Spinal cord (tissue), 10 donors: ENCODE measurements around the gene HSF5. TPM values are rescaled to one million over a fixed set of nuclear protein-coding genes. Genes with fewer than 3 reads are reported as not detected.

Source experiments
- DNase-seq, 6 donors: peaks; one replicate each; pipeline versions ENCODE4 v3.0.0 to v3.0.0-alpha.2; 2013 to 2015; ENCODE audit warnings: low spot score in 6 of 6, low read depth in 4 of 6
- H3K27ac ChIP-seq: one replicate; pipeline ENCODE4 v1.5.1; 2013; ENCODE audit warnings: low read depth, low read length, control low read depth
- H3K27me3 ChIP-seq: one replicate; pipeline ENCODE4 v1.6.1; 2013; ENCODE audit warnings: low read length; ENCODE audit not compliant: control insufficient read depth, insufficient read depth
- H3K36me3 ChIP-seq: one replicate; pipeline ENCODE4 v1.6.1; 2013; ENCODE audit warnings: low read length; ENCODE audit not compliant: control insufficient read depth, insufficient read depth
- H3K4me1 ChIP-seq: one replicate; pipeline ENCODE4 v1.6.1; 2013; ENCODE audit warnings: low read length; ENCODE audit not compliant: control insufficient read depth, insufficient read depth
- H3K4me3 ChIP-seq: one replicate; pipeline ENCODE4 v1.5.1; 2013; ENCODE audit warnings: low read depth, low read length, control low read depth
- H3K9me3 ChIP-seq: one replicate; pipeline ENCODE4 v1.6.1; 2013; ENCODE audit warnings: low read length; ENCODE audit not compliant: control insufficient read depth, insufficient read depth
- WGBS: methylation state at CpG from one replicate; pipeline ENCODE4 v1.1.5; 2013; ENCODE audit warnings: missing lambda C conversion rate; ENCODE audit not compliant: insufficient coverage; 5-methylcytosine and 5-hydroxymethylcytosine counted together
- polyA plus RNA-seq, 2 donors: library from polyadenylated mRNA; unstranded; fragments of 120-200 nt; gene quantifications; one replicate each; pipeline ENCODE4 v1.2.1, GENCODE V29; 2013; ENCODE audit not compliant: insufficient read length in 2 of 2
- total RNA-seq, 2 donors: library from RNA; depleted of rRNA in 1 of 2; stranded (reverse); fragments of 120-200 nt in 1 of 2; fragments of >200 nt in 1 of 2; gene quantifications; one replicate each; pipeline versions ENCODE4 v1.2.3 to v1.2.4, GENCODE V29; 2013 to 2014
- donor health status: healthy.

HSF5 gene
- total and polyA plus RNA-seq, 4 donors = 0.10 to 0.50 (median 0.24) TPM

DNA sequence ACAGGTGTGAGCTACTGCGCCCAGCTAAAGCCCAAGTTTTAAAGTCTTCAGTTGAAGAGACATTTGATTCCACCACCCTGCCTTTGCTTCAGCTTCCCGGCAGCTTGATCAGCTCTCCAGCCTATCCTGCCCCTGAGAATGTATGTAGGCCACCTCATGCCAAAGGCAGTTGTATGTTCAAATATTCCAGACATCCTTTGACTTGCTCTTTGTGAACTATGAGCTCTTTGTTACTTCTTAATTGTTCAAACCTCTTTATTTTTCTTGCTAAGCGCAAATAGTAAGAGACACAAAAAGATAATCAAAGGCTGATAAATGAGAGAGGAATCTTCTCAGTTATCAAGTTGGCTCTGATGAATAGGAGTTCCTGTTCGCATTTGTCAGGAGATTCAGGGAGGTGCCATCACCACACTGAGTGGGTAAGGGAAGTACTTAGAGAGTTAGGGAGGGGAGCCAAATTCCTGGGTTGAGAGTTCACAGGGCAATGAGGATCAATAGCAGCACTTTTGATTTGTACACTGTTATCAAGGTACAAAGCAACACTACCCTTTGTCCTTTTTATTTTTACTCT, 104.2 kb downstream of the HSF5 start:
- Histone ChIP-seq H3K9me3 (no peaks in the 10 kb centered on the region), H3K27ac (no peak overlapping the region), H3K27me3 (no peaks in the 10 kb centered on the region), H3K4me3 (no peak overlapping the region), H3K36me3 (no peaks in the 10 kb centered on the region), H3K4me1 (no peaks in the 10 kb centered on the region)
- 61% methylated on average over 2 of the region's 4 CpGs for WGBS
- DNase-seq = no peak

GRCh38 chr17:58382872-58383242, 105.4 kb downstream of the HSF5 start:
- WGBS = no CpG with 5 or more reads among the region's 1 CpG
- Histone ChIP-seq H3K4me1 (no peaks in the 10 kb centered on the region), H3K4me3 (no peak overlapping the region), H3K9me3 (no peaks in the 10 kb centered on the region), H3K27ac (no peak overlapping the region), H3K27me3 (no peaks in the 10 kb centered on the region), H3K36me3 (no peaks in the 10 kb centered on the region)
- DNase-seq = no peak

- no peak for DNase-seq
- no peaks in the 10 kb centered on the region for H3K27me3 ChIP-seq
- WGBS = 62% methylated on average over 4 of the region's 4 CpGs
- no peaks in the 10 kb centered on the region for H3K9me3 ChIP-seq
- H3K36me3 ChIP-seq = no peaks in the 10 kb centered on the region
- no peak overlapping the region for H3K4me3 ChIP-seq
- peak overlapping the region; percentile 15 for H3K27ac ChIP-seq
- no peaks in the 10 kb centered on the region for H3K4me1 ChIP-seq
Measured at GRCh38 chr17:58382108-58382871, 105.9 kb downstream of the HSF5 start.

- DNase-seq = peak in 2 of 6 donors; percentile 5 to 70
- 37% methylated on average over 2 of the region's 3 CpGs for WGBS
- H3K4me1 ChIP-seq = no peaks in the 10 kb centered on the region
- H3K27me3 ChIP-seq = no peaks in the 10 kb centered on the region
- no peaks in the 10 kb centered on the region for H3K36me3 ChIP-seq
- H3K9me3 ChIP-seq = no peaks in the 10 kb centered on the region
- peak overlapping the region; percentile 15 for H3K27ac ChIP-seq
- H3K4me3 ChIP-seq = no peak overlapping the region
Measured at GRCh38 chr17:58381124-58382035, 106.8 kb downstream of the HSF5 start.

DNA sequence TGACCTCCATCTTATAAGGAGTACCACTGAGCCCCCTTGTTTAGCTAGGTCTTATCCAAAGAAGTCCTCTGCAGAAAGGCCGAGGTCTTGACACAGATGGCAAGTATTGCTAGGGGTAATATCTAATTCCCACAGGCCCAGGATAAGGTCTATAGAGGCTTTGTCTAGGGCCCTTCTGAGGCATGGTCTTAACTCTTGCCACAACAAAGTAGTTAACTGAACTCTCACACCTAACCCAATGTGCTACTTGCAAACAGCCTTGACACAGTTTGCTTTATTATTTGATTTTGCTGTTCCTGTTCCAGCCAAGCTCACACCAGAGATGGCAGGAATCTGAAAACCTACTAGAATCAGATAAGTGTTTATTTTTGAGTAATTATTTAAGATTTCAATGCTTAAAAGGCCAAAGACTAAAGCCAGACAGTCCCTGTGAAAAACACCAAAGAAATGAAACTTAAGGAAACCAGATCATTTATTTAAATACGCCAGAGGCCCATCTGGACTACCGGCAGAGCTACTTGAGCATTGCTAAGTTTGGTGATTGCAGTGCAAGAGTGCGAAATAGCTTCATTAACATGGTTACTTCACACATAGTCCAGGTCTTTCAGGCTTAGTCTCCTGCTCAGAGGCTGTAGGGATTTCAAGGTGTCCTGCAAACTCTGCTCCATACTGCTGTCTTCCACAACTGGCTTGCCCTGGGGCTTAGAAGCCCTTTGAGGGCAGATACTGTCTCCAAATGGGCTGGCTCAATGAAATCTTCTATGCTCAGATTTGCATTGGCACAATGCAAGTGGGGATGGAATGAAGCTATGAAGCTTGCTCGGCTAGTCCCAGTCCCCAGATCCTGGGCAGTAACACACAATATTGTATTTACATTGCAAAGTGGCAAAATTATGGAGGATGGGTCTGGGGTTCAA, 107.7 kb downstream of the HSF5 start:
- H3K4me3 ChIP-seq = no peak overlapping the region
- H3K27me3 ChIP-seq = no peaks in the 10 kb centered on the region
- DNase-seq = no peak
- no peaks in the 10 kb centered on the region for H3K9me3 ChIP-seq
- H3K4me1 ChIP-seq = no peaks in the 10 kb centered on the region
- H3K36me3 ChIP-seq = no peaks in the 10 kb centered on the region
- 60% methylated on average over 1 of the region's 5 CpGs for WGBS
- no peak overlapping the region for H3K27ac ChIP-seq

- Histone ChIP-seq H3K4me3 (no peak overlapping the region), H3K36me3 (no peaks in the 10 kb centered on the region), H3K4me1 (no peaks in the 10 kb centered on the region), H3K27ac (no peak overlapping the region), H3K9me3 (no peaks in the 10 kb centered on the region), H3K27me3 (no peaks in the 10 kb centered on the region)
- no peak for DNase-seq
- 93% methylated on average over 3 of the region's 3 CpGs for WGBS
Measured at GRCh38 chr17:58379511-58379824, 108.7 kb downstream of the HSF5 start.

GRCh38 chr17:58378733-58379510, 109.3 kb downstream of the HSF5 start:
- H3K4me3 ChIP-seq = no peak overlapping the region
- H3K27ac ChIP-seq = no peak overlapping the region
- H3K9me3 ChIP-seq = no peaks in the 10 kb centered on the region
- H3K4me1 ChIP-seq = no peaks in the 10 kb centered on the region
- DNase-seq = no peak
- no peaks in the 10 kb centered on the region for H3K36me3 ChIP-seq
- 38% methylated on average over 2 of the region's 8 CpGs for WGBS
- H3K27me3 ChIP-seq = no peaks in the 10 kb centered on the region

GRCh38 chr17:58377661-58378060, 110.5 kb downstream of the HSF5 start:
- Histone ChIP-seq H3K4me1 (no peaks in the 10 kb centered on the region), H3K27me3 (no peaks in the 10 kb centered on the region), H3K9me3 (no peaks in the 10 kb centered on the region), H3K36me3 (no peaks in the 10 kb centered on the region), H3K27ac (no peak overlapping the region), H3K4me3 (no peak overlapping the region)
- DNase-seq = no peak
- 40% methylated on average over 1 of the region's 5 CpGs for WGBS
